Measurements from ENCODE around the gene TBX1.

TBX1 gene

GRCh38 chr22:19802001-19802893 is 41.7 kb downstream of the TBX1 start:
- no peak for DNase-seq

GRCh38 chr22:19802894-19803735 is 42.5 kb downstream of the TBX1 start:
- no peak for DNase-seq

GRCh38 chr22:19803736-19804267 is 43.2 kb downstream of the TBX1 start:
- no peak for DNase-seq

- no peak for DNase-seq
These were observed 45.2 kb downstream of the TBX1 start for GRCh38 chr22:19805821-19806212.

- no peak for DNase-seq
These were observed 45.9 kb downstream of the TBX1 start for GRCh38 chr22:19806213-19807160.

GRCh38 chr22:19807161-19807913 is 46.8 kb downstream of the TBX1 start:
- DNase-seq = no peak

- no peak for DNase-seq
These were observed 47.6 kb downstream of the TBX1 start for GRCh38 chr22:19807914-19808872.

- no peak for DNase-seq
These were observed 48.4 kb downstream of the TBX1 start for GRCh38 chr22:19808873-19809478.

GRCh38 chr22:19809741-19810140 is 49.2 kb downstream of the TBX1 start:
- no peak for DNase-seq

- DNase-seq = no peak
These were observed 50.0 kb downstream of the TBX1 start for GRCh38 chr22:19810381-19811201.

- no peak for DNase-seq
These were observed 50.6 kb downstream of the TBX1 start for GRCh38 chr22:19811211-19811621.

- DNase-seq = no peak
These were observed 51.5 kb downstream of the TBX1 start for GRCh38 chr22:19811811-19812771.

GRCh38 chr22:19812910-19813309 is 52.3 kb downstream of the TBX1 start:
- no peak for DNase-seq

- no peak for DNase-seq
These were observed 53.9 kb downstream of the TBX1 start for GRCh38 chr22:19814428-19814827.

- DNase-seq = no peak
These were observed 54.7 kb downstream of the TBX1 start for GRCh38 chr22:19815093-19815822.

- DNase-seq = no peak
These were observed 55.3 kb downstream of the TBX1 start for GRCh38 chr22:19815823-19816290.

Data from RPMI8226 (cell line).